ENCODE measurements around the gene LMO1.

The LMO1 gene

DNA sequence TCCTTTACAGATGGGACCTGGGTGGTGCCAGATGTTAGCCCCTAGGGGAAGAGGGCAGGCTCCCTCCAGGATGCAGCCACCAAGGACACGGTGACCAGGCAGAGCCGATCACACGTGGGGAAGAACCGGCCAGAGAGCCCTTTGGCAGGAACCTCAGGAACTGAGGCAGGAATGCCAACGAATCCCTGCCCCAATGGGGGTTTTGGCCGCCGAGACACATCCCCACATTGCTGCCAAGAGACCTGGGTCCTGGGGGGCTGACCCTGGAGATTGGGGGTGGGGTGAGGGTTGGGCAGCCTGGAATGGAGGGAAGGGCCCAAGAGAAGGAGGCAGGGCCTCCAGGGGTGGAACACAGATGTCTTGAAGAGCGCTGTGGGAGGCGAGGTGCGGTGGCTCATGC, 28.7 kb upstream of the LMO1 start:
- no peak overlapping the region for H3K27ac ChIP-seq (replicated peaks)
- no peaks in the 10 kb centered on the region for H3K27me3 ChIP-seq (ENCODE audit: insufficient read depth, poor library complexity, severe bottlenecking)
- no peak overlapping the region for H3K4me3 ChIP-seq (replicated peaks; ENCODE audit: insufficient read depth, low read length)
- DNase-seq (ENCODE audit: low read depth in 1 of 2, low spot score in 1 of 2): no peak
- TF ChIP-seq GABPA (IDR thresholded peaks at IDR 0.05; ENCODE audit: low read depth): no peak
- TF ChIP-seq, protein P1, sequence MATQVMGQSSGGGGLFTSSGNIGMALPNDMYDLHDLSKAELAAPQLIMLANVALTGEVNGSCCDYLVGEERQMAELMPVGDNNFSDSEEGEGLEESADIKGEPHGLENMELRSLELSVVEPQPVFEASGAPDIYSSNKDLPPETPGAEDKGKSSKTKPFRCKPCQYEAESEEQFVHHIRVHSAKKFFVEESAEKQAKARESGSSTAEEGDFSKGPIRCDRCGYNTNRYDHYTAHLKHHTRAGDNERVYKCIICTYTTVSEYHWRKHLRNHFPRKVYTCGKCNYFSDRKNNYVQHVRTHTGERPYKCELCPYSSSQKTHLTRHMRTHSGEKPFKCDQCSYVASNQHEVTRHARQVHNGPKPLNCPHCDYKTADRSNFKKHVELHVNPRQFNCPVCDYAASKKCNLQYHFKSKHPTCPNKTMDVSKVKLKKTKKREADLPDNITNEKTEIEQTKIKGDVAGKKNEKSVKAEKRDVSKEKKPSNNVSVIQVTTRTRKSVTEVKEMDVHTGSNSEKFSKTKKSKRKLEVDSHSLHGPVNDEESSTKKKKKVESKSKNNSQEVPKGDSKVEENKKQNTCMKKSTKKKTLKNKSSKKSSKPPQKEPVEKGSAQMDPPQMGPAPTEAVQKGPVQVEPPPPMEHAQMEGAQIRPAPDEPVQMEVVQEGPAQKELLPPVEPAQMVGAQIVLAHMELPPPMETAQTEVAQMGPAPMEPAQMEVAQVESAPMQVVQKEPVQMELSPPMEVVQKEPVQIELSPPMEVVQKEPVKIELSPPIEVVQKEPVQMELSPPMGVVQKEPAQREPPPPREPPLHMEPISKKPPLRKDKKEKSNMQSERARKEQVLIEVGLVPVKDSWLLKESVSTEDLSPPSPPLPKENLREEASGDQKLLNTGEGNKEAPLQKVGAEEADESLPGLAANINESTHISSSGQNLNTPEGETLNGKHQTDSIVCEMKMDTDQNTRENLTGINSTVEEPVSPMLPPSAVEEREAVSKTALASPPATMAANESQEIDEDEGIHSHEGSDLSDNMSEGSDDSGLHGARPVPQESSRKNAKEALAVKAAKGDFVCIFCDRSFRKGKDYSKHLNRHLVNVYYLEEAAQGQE (IDR thresholded peaks at IDR 0.05; ENCODE audit: insufficient replicate concordance, low read depth): no peak
- no peak for TF ChIP-seq POLR2AphosphoS5 (IDR thresholded peaks at IDR 0.05; ENCODE audit: low read depth)
- TF ChIP-seq, protein P2, sequence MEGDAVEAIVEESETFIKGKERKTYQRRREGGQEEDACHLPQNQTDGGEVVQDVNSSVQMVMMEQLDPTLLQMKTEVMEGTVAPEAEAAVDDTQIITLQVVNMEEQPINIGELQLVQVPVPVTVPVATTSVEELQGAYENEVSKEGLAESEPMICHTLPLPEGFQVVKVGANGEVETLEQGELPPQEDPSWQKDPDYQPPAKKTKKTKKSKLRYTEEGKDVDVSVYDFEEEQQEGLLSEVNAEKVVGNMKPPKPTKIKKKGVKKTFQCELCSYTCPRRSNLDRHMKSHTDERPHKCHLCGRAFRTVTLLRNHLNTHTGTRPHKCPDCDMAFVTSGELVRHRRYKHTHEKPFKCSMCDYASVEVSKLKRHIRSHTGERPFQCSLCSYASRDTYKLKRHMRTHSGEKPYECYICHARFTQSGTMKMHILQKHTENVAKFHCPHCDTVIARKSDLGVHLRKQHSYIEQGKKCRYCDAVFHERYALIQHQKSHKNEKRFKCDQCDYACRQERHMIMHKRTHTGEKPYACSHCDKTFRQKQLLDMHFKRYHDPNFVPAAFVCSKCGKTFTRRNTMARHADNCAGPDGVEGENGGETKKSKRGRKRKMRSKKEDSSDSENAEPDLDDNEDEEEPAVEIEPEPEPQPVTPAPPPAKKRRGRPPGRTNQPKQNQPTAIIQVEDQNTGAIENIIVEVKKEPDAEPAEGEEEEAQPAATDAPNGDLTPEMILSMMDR (IDR thresholded peaks at IDR 0.05; ENCODE audit: insufficient read depth, low read length): no peak
- TF ChIP-seq SPI1 (IDR thresholded peaks at IDR 0.05; ENCODE audit: borderline replicate concordance, low read depth): no peak

DNA sequence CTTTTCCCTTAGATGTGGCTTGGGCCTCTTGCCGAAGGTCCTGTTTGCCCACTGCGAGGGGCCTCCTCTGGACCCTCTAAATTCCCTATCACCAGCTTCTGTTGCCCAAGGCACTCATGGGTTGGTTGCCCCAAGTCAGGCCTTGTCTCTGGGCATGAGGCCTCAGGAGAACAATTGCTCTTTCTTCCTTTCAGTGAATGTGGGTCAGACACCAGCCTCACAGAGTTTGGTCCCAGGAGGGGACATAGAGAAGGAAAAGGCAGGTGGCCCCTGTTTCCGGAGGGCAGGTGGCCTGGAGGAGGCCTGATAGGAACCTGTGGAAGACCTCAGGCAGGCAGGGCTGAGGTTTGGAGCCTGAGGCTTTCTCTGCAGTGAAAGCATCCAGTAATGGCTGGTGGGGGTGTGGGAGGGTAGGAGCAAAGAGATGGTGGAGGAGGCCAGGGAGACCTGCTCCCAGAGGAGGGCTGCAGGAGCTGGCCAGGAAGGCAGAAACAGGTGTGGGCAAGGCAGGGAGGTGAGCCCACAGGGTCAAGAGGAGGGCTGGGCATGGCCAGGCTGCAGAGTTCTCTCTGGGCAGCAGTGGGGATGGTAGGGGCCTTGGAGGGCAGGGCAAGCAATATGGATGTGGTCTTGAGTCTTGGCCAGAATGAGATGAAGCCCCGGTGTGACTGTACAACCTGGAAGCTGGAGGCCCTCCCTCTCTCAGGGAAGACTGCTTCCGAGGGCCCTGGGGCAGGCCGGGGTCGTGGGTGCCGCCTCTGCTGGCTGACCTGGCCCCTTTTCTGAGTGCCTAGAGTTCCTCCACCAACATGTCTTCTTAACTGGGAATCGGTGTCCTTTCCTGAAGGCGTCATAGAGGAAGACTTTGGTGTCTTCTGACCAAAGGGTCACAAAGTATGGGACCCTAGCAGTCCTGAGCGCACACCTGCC, 28.0 kb upstream of the LMO1 start:
- H3K27ac ChIP-seq (replicated peaks): no peak overlapping the region
- TF ChIP-seq POLR2AphosphoS5 (IDR thresholded peaks at IDR 0.05; ENCODE audit: low read depth): no peak
- TF ChIP-seq SPI1 (IDR thresholded peaks at IDR 0.05; ENCODE audit: borderline replicate concordance, low read depth): no peak
- TF ChIP-seq, protein P2 (IDR thresholded peaks at IDR 0.05; ENCODE audit: insufficient read depth, low read length): no peak
- TF ChIP-seq GABPA (IDR thresholded peaks at IDR 0.05; ENCODE audit: low read depth): no peak
- TF ChIP-seq, protein P1 (IDR thresholded peaks at IDR 0.05; ENCODE audit: insufficient replicate concordance, low read depth): no peak
- H3K27me3 ChIP-seq (ENCODE audit: insufficient read depth, poor library complexity, severe bottlenecking): no peaks in the 10 kb centered on the region
- DNase-seq (ENCODE audit: low read depth in 1 of 2, low spot score in 1 of 2): no peak
- no peak overlapping the region for H3K4me3 ChIP-seq (replicated peaks; ENCODE audit: insufficient read depth, low read length)

DNA sequence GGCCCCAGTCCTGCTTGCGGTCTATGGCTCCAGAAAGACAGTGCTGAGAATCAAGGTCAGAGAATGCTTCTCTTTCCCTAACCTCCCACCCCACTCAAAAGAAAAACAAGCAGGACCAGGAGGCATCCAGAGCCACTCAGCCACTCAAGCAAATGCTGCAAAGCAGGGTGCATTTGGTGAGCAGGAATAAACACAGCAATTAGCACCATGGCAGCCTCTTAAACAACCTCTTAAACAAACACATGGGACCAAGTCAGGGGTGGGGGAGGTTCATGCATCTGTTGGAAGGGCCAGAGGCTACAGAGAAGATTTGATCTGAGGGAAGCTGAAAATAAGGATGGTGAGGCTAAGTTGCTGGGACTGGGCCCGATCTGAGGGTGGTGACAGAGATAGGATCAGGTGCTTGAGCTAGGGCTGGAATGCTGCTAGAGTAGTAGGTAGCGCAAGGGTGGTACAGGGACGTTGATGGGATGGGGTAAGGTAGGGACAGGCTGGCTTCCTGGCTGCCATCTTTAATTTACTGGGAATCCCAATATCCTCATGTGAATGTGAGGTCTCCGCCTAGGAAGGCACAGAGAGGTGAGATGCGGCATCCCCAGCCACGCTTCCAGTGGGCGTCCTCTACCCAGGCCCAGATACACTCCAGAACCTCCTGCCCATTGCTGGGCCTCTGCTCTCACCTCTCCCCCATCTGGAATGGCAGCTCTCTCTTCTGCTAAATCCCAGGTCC, 26.6 kb upstream of the LMO1 start:
- Histone ChIP-seq H3K27ac (replicated peaks) (no peak overlapping the region), H3K27me3 (ENCODE audit: insufficient read depth, poor library complexity, severe bottlenecking) (no peaks in the 10 kb centered on the region), H3K4me3 (replicated peaks; ENCODE audit: insufficient read depth, low read length) (no peak overlapping the region)
- TF ChIP-seq GABPA (IDR thresholded peaks at IDR 0.05; ENCODE audit: low read depth) (no peak), POLR2AphosphoS5 (IDR thresholded peaks at IDR 0.05; ENCODE audit: low read depth) (no peak), SPI1 (IDR thresholded peaks at IDR 0.05; ENCODE audit: borderline replicate concordance, low read depth) (no peak)
- TF ChIP-seq, protein P2 (IDR thresholded peaks at IDR 0.05; ENCODE audit: insufficient read depth, low read length): no peak
- TF ChIP-seq, protein P1 (IDR thresholded peaks at IDR 0.05; ENCODE audit: insufficient replicate concordance, low read depth): no peak
- no peak for DNase-seq (ENCODE audit: low read depth in 1 of 2, low spot score in 1 of 2)

Measured in HL-60 (cell line).